ENCODE measurements around the gene CDC42BPA. TPM values are rescaled to one million over a fixed set of nuclear protein-coding genes. Genes with fewer than 3 reads are reported as not detected.

CDC42BPA gene
- total and polyA plus RNA-seq, 2 of the 13 experiments (the other 11 are each of a cell fraction or from before 2014, with no cell fraction given) = 6.5 to 16.0 TPM

DNA sequence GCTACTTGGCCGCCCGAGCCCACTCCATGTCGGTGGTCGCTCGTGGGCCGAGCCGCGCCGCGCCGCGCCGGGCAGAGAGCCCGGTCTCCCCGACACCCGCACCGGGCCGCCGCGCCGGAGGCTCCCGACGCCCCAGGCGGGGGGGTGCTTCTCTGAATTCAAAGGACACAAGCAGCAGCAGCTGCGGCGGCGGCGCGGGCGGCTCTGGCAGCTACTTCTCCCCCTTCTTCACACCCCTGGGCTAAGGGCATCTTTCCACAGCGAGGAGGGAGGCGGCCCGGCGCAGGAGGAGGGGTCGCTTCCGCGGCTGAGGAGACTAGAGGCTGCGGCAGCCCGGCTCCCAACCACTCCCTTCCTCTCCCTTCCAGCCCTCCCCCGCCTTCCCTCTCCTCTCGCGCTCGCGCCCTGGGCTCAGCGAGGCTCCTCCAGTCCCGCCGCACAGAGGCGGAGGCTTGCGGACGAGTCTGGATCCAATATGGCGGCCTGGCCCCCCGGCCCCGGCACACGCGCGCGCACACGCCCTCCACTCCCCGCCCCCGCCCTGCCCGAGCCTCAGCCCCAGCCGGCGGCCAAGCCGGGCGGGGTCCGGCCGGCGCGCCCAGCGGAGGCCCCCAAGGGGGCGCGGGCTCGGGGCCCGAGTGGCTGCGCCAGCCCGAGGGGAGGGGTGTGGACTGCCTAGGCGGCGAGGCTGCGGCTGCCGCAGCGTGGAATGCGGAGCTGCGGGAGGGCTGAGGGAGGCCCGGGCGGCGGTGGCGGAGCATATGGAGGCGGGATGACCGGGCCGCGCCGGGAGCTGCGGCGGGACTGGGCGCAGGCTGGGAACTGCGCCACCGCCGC, at the start of gene CDC42BPA (continued):
- TF ChIP-seq ZNF577 (CRISPR knock-in tag; IDR thresholded peaks at IDR 0.05; ENCODE audit: borderline replicate concordance, low read depth) (no peak), ZNF773 (CRISPR knock-in tag; IDR thresholded peaks at IDR 0.05; ENCODE audit: borderline replicate concordance) (0 out of 2 replicates have a peak, but pooled peaks have one; percentile 40), KLF11 (CRISPR knock-in tag; IDR thresholded peaks at IDR 0.05) (no peak), ATF3 (CRISPR knock-in tag; IDR thresholded peaks at IDR 0.05) (no peak), AGO2 (optimal IDR thresholded peaks at IDR 0.05; ENCODE audit: low read depth, low read length) (peak; percentile 48), ZNF629 (CRISPR knock-in tag; conservative IDR thresholded peaks at IDR 0.05) (no peak), LCORL (IDR thresholded peaks at IDR 0.05) (no peak), LCORL (CRISPR knock-in tag; IDR thresholded peaks at IDR 0.05) (no peak), XBP1 (CRISPR knock-in tag; IDR thresholded peaks at IDR 0.05) (no peak), PCBP1 (IDR thresholded peaks at IDR 0.05; ENCODE audit: borderline replicate concordance, low read depth, low read length) (0 out of 2 replicates have a peak, but pooled peaks have one; percentile 74), NFIB (CRISPR knock-in tag; IDR thresholded peaks at IDR 0.05; ENCODE audit: borderline replicate concordance) (no peak), ZBTB4 (CRISPR knock-in tag; IDR thresholded peaks at IDR 0.05; ENCODE audit: borderline replicate concordance) (no peak), ZNF720 (CRISPR knock-in tag; IDR thresholded peaks at IDR 0.05) (no peak), ZFY (CRISPR knock-in tag; IDR thresholded peaks at IDR 0.05) (peak; percentile 78), ZFAT (CRISPR knock-in tag; conservative IDR thresholded peaks at IDR 0.05) (no peak), SPEN (CRISPR knock-in tag; IDR thresholded peaks at IDR 0.05; ENCODE audit: low read depth) (0 out of 2 replicates have a peak, but pooled peaks have one; percentile 50), ZHX1 (CRISPR knock-in tag; IDR thresholded peaks at IDR 0.05; ENCODE audit: low read depth) (0 out of 2 replicates have a peak, but pooled peaks have one; percentile 57)
- TF ChIP-seq, protein P1, sequence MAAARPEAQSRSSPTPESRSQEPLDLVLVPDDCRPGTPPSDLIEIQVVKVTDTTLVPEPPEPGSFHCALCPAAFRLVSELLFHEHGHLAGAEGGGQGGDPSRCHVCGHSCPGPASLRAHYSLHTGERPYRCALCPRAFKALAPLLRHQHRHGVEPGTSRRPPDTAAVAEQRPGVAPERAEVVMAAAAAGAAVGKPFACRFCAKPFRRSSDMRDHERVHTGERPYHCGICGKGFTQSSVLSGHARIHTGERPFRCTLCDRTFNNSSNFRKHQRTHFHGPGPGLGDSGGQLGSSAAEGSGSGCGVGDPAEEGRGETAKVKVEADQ (CRISPR knock-in tag; IDR thresholded peaks at IDR 0.05; ENCODE audit: borderline replicate concordance) = no peak
